ENCODE results near the gene MPDU1.

DNA sequence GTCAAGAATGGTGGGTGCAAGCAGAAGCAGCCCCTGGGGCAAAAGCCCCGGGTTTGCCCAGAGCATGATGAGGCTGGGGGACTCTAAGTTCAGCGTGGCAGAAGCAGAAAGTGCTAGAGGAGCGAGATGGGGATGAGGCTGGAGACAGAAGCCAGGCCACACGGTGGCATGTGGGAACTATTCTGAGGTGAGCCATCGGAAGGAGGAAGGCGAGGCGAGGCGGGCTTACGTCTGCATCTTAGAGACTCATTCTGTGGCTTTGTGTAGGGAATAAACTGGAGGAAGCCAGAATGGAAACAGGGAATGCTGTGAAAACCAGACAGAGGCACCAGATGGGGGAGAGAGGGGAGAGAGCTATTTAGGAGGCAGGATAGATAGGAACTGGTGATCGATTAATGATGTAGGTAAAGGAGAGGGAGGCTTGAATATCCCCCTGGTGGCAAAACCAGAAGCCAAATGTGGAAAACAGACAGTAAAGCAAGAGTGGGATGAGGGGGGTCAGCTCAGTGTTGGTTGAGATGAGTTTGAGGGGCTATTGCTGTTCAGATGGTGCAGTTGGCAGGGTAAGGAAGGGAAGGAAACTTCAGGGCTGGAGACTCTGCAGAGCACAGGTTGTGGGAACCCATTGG, 28.2 kb upstream of the MPDU1 start:
- TF ChIP-seq CTCF (IDR thresholded peaks at IDR 0.05) (no peak), POLR2A (IDR thresholded peaks at IDR 0.05) (no peak)

Measured in adrenal gland (tissue), 5 donors.